GM18951 (cell line): ENCODE results near the gene NLRP2B.
"Not testable (repeated sequence)": the region's sequence is repeated elsewhere in the genome, so short reads cannot be mapped to it uniquely, and the experiment has no call there.

Experiments used
- POLR2A ChIP-seq: IDR thresholded peaks from 4 replicates; pipeline ENCODE4 v1.6.1; 2011; ENCODE audit warnings: mild to moderate bottlenecking; ENCODE audit not compliant: insufficient read length, insufficient read depth; ENCODE audit errors: extremely low read depth
- in situ Hi-C: fragments of 300-500 bp; cut with MboI; formaldehyde crosslinking; loops from one replicate; pipeline ENCODE4 v1.12.0; 2022; ENCODE audit warnings: low sequenced_read_pairs, mixed read lengths, inconsistent platforms; ENCODE audit not compliant: unreplicated experiment

Gene NLRP2B

GRCh38 chrX:57680160-57680559 is at the start of gene NLRP2B:
Gene NLRP2B (minus strand): TSS chrX:57680260.
- TF ChIP-seq POLR2A = no peak
- in situ Hi-C loops = no loop called here

- in situ Hi-C loops = not testable (repeated sequence)
Observed at GRCh38 chrX:57725995-57726394, 45.9 kb upstream of the NLRP2B start.

GRCh38 chrX:57681341-57681740 is 1.3 kb upstream of the NLRP2B start:
- no peak for TF ChIP-seq POLR2A
- in situ Hi-C loops = no loop called here

GRCh38 chrX:57678686-57679428 is 1.2 kb downstream of the NLRP2B start:
- TF ChIP-seq POLR2A = no peak
- in situ Hi-C loops = no loop called here

GRCh38 chrX:57677132-57677858 is 2.8 kb downstream of the NLRP2B start:
- in situ Hi-C loops = no loop called here
- no peak for TF ChIP-seq POLR2A

GRCh38 chrX:57675320-57675719 is 4.7 kb downstream of the NLRP2B start:
- in situ Hi-C loops = no loop called here
- no peak for TF ChIP-seq POLR2A

GRCh38 chrX:57674861-57675260 is 5.2 kb downstream of the NLRP2B start:
- in situ Hi-C loops = no loop called here
- TF ChIP-seq POLR2A = no peak

GRCh38 chrX:57669961-57670360 is 10.1 kb downstream of the NLRP2B start:
- no peak for TF ChIP-seq POLR2A
- in situ Hi-C loops = no loop called here

GRCh38 chrX:57667010-57667409 is 13.1 kb downstream of the NLRP2B start:
- in situ Hi-C loops = no loop called here
- TF ChIP-seq POLR2A = no peak

- in situ Hi-C loops = no loop called here
- no peak for TF ChIP-seq POLR2A
Observed at GRCh38 chrX:57655065-57655464, 25.0 kb downstream of the NLRP2B start.

- in situ Hi-C loops = no loop called here
Observed at GRCh38 chrX:57652705-57653104, 27.4 kb downstream of the NLRP2B start.

GRCh38 chrX:57651169-57651919 is 28.7 kb downstream of the NLRP2B start:
- in situ Hi-C loops = no loop called here
- TF ChIP-seq POLR2A = no peak

More at GRCh38 chrX:57652705-57653104, 27.4 kb downstream of the NLRP2B start:
- no peak for TF ChIP-seq POLR2A

GRCh38 chrX:57647020-57647419 is 33.0 kb downstream of the NLRP2B start:
- in situ Hi-C loops = no loop called here
- no peak for TF ChIP-seq POLR2A

GRCh38 chrX:57643698-57644097 is 36.4 kb downstream of the NLRP2B start:
- in situ Hi-C loops = no loop called here
- no peak for TF ChIP-seq POLR2A

- in situ Hi-C loops = no loop called here
Observed at GRCh38 chrX:57641338-57641737, 38.7 kb downstream of the NLRP2B start.

More at GRCh38 chrX:57641338-57641737, 38.7 kb downstream of the NLRP2B start:
- no peak for TF ChIP-seq POLR2A
